GF-D8 (cell line): ENCODE results near the gene ACTL6B.

Source experiments
- DNase-seq: peaks from one replicate; lab custom pipeline; 2025; lab: John Stamatoyannopoulos, UW

Gene ACTL6B

DNA sequence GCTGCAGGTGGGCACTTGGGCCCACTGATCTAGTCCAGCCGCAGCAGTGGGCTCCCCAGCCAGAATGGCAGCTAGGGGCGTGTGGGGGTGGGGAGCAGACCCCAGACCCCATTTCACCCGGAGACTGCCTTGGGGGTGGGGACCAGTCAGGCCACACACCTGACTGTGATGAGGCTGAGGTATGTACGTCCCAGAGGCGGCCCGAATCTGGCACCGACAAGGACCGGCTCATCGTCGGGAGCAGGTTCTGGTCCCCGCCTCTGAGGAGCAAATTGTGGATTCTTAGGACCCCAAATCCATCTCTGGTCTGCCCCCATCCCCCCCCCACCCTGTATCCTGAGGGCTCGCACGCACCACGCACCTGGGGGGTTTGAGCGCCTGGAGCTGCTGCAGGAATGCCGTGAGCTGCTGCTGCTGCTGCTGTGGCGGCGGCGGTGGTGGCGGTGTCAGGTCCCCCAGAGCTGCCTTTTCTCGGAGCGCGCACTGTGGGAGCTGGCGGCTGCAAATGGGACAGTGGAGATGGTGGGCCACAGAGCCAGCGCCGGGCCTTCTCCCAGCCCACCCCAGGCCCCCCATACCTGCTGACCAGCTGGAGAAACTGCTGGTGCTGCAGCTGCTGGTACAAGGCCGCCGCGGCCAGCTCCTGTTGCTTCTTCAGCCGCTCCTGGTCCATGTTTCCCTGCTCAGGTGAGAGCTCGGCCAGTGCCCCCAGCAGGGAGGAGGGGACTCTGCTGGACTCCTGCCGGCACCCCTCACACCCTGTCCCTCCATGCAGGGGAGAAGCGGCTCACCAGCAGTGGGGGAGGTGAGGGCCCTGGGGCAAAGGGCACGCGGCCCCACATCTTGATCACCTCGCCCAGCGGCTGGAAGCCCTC lies 27.6 kb upstream of the ACTL6B start:
- no peak for DNase-seq

DNA sequence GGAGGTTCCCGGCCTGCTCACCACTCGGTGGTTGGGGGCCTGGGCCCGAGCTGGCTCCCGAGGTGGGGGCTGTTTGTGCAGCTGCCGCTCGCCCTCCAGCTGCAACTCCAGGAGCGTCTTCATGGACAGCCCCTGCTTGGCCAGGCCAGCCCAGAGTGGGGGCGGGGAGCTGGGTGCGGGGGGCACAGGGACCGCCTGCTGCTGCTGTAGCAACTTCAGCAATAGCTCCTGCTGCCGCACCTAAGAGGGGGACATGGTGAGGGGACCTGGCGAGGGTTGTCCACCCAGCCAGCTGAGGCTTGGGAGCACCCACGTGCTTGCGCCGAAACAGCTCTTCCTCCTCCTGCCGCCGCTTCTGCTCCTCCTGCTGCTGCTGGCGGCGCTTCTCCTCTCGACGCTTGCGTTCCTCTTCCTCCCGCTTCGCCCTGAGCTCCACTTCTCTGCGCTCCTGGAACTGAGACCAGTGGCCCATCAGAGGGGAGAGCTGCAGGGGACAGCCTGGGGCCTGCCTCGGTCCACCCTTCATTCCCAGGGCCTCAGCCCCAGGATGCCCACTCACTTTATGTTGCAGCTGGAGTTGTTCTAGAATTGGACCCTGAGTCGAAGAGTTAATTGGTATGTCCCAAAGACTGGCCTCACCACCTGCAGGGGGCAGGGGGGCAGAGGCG lies 26.9 kb upstream of the ACTL6B start:
- no peak for DNase-seq

DNA sequence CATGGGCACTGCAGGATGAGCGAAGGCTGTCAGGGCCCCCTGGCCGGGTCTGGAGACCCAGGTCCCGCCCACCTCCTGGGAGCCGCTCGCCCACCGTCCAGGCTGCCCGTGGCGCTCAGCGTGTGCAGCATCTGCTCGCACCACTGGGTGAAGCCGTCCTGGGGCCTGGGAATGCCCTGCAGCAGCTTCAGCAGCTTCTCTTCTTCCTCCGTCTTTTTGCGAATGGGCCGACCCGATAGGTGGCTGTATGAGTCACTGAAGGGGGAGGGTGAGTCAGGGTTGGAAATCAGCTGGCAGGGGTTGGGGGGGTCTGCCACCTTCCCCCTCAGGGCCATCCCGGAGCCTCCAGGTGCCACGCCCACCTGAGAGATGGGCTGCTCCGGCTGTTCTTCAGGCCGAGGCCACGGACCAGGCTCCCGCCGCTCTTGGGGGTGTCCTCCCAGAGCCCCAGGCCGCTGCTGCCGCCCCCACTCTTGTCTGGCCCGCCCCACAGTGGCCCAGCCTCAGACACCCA lies 26.0 kb upstream of the ACTL6B start:
- DNase-seq, result no peak

DNA sequence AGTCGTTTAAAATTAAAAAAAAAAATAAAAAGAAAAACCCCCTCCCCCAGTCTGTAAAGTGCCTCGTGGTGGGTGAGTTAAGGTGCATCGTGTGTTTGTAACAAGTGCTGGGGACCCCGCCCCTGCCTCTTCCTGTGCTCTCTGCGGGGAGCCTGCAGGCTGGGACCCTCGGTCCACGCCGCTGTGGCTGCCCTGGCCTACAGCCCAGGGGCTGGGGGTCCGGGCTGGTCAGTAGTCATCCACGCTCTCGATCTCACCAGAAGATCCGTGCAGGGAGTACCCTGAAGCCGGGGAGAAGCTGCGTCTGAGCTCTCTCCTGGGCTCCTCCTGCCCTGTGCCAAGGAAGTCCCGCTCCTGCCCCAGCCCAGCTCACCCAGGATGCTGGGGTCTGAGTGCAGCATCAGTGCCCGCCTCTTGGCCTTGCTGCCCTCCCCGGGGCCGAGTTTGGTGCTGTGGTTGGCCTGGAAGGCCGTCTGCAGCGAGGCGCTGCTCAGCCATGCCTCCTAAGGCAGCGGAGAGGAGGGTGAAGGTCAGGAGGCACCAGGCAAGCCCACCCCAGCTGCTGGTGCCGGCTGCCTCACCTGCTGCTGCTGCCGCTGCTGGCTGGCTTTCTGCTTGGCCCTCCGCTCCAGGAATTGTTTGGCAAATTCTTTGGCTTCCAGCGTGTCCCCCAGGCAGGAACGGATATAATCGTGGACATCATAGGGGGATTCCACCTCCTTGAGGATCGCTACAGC lies 25.4 kb upstream of the ACTL6B start:
- no peak for DNase-seq

GRCh38 chr7:100680576-100681271 lies 24.5 kb upstream of the ACTL6B start:
- no peak for DNase-seq

- DNase-seq, result no peak
These were observed 23.8 kb upstream of the ACTL6B start for GRCh38 chr7:100679927-100680575.

- no peak for DNase-seq
These were observed 23.1 kb upstream of the ACTL6B start for GRCh38 chr7:100679129-100679926.

GRCh38 chr7:100678291-100678984 lies 22.2 kb upstream of the ACTL6B start:
- DNase-seq, result no peak

- no peak for DNase-seq
These were observed 21.3 kb upstream of the ACTL6B start for GRCh38 chr7:100677308-100678267.

DNA sequence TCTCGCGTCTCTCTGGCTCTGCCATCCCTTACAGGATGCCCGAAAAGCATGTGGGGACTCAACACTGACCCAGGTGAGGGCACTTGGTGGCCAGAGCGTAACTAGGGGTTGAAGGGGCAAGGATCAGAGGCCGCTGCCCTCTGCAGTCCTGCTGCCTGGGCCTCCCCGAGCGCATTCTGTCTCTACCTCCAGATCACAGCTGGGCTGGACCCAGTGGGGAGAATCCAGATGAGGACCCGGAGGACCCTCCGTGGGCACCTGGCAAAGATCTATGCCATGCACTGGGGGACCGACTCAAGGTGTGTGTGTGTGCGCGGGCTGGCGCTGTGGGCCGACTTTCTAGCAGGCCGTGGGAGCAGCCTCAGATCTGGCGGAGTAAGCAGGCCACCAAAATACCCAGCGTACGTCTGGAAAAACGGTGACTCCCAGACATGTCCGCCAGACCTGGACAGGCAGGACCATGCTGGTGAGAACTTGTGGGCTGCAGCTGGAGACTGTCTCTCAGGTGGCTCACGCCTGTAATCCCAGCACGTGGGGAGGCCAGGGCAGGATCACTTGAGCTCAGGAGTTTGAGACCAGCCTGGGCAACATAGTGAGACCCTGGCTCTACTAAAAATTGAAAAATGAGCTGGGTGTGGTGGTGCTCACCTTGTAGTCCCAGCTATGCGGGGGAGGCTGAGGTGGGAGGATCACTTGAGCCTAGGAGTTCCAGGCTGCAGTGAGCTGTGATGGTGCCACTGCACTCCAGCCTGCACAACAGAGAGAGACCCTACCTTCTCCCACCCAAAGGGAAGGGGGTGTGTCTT lies 20.5 kb upstream of the ACTL6B start:
- no peak for DNase-seq

GRCh38 chr7:100675581-100676350 lies 19.5 kb upstream of the ACTL6B start:
- peak; percentile 60 for DNase-seq

GRCh38 chr7:100675105-100675451 lies 18.8 kb upstream of the ACTL6B start:
- DNase-seq, result no peak

- no peak for DNase-seq
These were observed 18.3 kb upstream of the ACTL6B start for GRCh38 chr7:100674411-100675104.

DNA sequence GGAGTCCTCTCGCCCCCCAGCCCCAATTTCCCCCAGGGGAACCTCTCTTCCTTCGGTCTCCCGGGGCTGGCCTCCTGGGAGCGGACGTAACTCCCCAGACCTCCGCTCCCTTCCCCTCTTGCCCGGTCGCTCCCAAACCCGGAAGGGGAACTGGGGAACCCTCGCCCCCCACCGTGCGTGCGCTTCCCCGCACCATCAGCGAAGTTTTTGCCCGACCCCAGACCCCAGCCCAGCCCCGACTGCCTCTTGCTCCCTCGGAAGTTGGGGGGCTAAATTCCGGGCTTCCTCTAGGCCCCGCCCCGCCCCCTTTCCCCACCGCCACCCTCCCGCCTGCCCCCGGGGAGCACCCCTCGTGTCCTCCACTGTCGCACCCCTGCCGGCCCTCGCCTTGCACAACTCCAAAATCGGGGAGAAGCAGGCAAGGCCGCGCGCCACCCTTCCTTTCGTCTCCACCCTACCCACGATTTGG lies 17.7 kb upstream of the ACTL6B start:
- DNase-seq, result no peak

- peak; percentile 91 for DNase-seq
These were observed 17.2 kb upstream of the ACTL6B start, which contains the start of gene GNB2 for GRCh38 chr7:100673302-100673941. Gene GNB2 (plus strand): TSS chr7:100673740. CDS start chr7:100676266, 2,526 bp downstream.
